GM21526 (cell line): Measurements from ENCODE around the gene CLCN3.
"Not testable (repeated sequence)": the region's sequence is repeated elsewhere in the genome, so short reads cannot be mapped to it uniquely, and the experiment has no call there.

Experiments
- ATAC-seq: cut with Tn5 transposase; IDR thresholded peaks from one replicate; pipeline ENCODE4 v1.9.1; 2021; ENCODE audit warnings: moderate library complexity; ENCODE audit not compliant: unreplicated experiment, low FRiP score

The CLCN3 gene

DNA sequence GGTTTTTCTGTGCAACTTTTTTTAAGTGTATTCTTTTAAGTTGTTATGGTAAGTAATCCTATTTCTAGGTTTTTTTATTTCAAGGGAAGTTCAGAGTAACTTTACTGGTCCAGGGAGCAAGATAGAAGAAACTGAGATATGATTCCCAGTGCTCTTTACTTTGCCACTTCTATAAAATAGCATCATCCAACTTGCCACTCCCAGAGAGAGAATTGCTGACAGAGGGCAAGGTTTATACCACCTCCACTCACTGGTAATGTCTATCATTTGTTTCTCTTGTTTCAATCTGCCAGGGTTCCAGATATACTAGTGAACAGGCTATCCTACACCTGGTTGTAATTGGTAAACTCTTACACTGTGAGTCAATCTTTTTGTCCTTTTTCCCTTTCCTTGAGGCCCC, 3.5 kb upstream of the CLCN3 start:
- ATAC-seq: no peak

DNA sequence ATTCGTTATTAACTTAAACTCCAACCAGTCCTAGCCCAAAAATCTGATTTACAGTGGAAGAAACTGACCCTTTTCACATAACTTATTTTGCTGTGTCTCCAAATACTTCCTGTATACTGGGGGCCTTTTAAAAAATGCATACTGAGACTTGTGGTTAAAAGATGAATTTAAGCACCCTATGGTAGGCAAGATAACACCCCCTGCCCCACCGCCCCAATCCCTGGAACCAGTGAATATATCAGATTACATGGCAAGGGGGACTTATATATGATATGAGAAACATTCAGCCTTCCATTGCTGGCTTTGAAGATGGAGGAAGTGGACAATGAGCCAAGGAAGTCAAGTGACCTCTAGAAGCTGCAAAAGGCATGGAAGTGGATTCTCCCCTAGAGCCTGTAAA, 3.1 kb upstream of the CLCN3 start:
- ATAC-seq: no peak

DNA sequence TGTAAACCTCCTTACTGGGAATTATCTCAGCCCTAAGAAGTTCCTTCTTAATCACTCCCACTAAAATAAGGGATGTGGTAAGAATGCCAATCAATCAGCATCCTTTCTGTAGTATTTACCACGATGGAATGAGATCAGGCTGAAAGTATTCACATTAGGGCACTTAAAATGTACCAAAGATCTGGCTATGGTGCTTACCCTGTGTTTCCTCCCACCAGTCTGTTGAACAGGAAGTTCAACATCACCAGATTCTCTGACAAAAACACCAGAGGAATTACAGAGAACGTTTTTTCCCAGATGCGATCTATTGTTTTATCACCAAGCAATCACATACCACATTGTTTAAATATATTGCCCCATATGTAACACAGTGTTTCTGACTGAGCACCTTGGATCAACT, 2.1 kb upstream of the CLCN3 start:
- no peak for ATAC-seq

DNA sequence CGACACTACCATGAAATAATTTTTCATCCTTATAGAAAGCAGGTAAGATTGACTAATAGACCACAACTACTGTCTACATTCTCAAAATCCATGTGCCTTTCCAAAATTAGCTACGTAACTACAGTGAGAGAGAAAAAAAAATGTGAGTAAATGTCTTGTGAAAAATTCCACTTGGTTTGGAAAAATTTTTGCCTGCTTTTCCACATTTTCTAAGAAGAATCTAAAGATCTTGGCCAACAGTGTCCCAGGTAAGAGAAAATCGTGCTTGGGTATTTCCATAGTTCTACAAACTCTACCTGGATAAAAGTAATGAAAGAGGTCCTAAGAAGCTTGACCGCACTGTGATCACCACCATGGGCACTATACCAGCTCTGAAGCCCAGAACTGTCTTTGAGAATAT, 1.4 kb upstream of the CLCN3 start:
- no peak for ATAC-seq

DNA sequence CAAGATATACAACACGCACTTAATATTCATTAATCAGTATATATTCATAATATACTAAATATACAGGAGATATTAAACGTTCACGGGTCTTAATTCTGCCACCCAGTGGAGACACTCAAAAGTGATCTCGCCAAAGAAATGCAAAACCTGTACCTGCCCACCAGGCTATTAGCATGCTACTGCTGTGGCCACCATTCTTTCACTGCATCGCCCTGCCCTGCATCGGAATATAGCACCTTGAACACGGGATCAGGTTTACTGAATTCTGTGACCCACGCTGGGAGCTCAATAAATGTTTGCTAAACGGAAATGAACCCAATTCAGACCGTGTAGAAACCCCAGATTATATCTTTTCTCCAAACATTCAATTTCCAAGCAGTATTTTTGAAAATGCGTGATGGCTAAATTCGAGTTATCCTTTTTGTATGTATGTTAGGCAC, 840 bp upstream of the CLCN3 start:
- ATAC-seq: peak; percentile 52

DNA sequence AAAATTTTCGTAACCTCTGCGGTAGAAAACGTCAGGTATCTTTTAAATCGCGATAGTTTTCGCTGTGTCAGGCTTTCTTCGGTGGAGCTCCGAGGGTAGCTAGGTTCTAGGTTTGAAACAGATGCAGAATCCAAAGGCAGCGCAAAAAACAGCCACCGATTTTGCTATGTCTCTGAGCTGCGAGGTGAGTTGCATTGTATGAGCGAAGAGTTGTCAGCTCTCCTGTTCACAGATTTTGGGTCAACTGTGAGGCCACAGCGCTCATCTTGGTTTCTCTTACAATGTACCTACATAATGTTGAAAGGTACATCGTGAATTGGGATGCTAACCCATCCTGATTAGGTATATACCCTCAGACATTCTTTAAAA, 486 bp downstream of the CLCN3 start:
- no peak for ATAC-seq

DNA sequence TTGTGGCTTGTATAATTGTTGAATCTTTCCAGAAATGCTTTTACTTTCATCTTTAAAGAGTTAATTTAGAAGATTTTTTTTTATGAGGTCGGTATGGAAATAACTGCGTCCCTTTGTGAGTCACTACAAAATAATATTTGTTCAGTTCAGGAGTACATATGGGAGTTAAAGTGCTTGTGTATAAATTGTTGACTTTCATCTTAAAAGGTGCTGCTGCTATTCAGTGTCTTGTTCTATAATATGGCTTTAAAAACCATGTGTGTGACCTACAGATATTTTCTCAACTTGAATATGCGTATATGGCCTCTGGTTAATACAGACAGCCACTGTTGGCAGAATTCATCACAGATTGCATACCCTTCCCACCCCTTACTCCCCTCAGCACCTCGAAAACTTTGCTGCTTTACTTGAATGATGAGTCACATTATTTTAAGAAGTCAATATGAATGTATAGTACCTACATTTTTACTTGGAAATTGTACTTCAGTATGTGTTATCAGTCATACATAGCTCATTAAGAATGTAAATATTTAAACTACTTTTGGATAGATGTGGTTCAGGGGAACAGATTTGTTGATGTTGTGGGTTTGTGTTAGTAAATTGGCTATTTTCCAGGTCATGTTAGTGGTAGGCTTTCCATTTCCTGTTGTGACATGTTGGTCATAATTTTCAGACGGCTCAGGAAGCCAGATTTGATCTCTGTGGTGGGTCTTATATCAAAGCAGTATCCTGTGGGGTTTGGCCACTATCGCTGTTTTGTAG, 1.5 kb downstream of the CLCN3 start:
- no peak for ATAC-seq

DNA sequence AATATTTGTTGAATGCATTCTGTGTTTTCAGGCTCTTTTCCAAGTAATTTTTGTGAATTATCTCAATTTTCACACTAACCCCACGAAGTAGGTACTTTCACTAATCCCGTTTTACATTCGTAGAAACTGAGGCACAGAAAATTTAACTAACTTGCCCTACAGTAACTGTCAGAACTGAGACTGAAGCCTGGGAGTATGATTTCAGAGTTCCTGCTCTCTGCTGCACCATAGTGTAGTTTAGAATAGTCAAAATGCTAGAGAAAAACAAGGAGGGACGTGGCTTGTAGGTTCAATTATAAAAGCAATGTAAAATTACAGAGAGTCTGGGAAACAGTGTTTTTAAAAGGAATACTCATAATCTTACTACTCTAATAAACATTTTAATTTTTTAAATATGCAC, 2.2 kb downstream of the CLCN3 start:
- ATAC-seq: no peak

DNA sequence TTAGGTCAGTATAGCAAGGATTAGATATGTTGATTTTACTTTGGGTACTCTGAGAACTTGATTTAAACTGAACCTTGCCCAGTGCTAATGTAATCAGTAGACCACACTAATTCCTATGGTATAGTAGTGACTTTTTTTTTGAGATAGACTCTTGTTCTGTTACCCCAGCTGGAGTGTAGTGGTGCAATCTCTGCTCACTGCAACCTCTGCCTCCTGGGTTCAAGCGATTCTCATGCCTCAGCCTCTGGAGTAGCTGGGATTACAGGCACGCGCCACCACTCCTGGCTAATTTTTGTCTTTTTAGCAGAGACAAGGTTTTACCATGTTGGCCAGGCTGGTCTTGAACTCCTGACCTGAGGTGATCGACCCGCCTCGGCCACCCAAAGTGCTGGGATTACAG, 3.6 kb downstream of the CLCN3 start:
- ATAC-seq: not testable (repeated sequence)

DNA sequence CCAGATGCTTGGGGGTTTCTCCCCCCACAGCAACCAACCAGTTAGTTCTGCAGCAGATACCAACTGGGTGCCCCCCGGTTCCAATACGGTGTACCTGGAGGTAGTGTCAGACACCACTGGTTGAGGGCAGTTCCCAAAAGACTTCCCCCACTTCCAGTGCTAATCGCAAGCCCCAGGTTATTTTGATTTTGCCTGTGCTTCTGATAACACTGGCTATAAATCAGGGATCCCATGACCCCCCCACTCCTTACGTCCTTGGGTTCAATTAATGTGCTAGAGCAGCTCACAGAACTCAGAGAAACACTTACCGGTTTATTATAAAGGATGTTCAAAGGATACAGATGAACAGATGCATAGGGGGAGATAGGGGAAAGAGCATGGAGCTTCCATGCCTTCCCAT, 5.5 kb downstream of the CLCN3 start:
- no peak for ATAC-seq

DNA sequence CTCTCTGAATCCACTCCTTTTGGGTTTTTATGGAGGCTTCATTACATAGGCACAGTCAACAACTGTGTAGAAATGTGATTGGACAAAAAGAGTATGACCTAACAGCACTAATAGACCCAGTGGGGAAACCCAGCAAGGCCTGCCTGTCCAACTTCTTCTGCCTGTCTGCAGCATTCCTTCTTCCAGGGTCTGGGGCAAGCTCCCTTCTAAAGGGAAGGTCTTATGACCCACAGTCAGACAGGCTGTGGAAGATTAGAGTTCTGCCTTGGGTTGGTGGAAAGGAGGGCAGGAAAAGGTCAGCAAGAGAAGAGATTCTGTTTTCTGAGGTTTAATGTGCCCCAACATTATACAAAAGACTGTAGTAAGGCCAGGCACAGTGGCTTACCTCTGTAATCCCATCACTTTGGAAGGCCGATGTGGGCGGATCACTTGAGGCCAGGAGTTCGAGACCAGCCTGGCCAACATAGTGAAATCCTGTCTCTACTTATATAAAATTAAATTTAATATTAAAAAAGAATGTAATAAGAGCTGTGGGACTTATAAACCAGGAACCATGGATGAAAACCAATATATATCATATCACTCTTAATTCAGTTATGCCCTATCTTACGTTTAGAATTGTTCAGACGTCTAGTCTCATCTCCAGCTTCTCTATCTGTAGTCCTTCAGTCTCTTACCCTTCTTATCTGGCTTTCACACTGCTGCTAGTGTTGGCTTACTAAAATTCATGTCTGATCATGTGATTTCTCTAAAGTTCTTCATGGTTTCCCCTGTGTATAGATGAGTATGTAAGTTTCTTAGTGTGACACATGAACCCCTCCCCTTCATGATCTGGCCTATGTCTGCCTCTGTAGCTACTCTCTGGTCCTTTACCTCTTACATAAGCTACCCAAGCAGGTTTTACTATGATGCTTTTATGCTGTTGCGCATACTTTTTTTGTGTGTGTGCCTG, 6.2 kb downstream of the CLCN3 start:
- no peak for ATAC-seq

DNA sequence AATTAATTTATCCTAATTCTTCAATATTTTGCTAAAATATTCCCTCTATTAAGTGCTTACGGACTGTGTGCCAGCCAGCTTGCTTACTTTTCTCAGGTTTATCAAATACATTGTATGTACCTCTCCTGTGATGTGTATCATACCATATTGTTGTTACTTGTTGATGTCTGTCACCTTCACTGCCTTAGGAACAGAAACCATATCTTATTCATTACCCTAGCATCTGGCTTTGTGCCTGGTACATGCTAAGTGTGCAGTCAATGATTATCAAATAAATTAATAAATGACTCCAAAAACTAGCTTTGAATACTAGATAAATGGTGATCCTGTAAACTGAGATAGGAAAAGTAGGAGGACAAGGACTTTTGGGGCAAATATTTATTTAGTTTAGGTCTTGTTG, 6.9 kb downstream of the CLCN3 start:
- no peak for ATAC-seq

DNA sequence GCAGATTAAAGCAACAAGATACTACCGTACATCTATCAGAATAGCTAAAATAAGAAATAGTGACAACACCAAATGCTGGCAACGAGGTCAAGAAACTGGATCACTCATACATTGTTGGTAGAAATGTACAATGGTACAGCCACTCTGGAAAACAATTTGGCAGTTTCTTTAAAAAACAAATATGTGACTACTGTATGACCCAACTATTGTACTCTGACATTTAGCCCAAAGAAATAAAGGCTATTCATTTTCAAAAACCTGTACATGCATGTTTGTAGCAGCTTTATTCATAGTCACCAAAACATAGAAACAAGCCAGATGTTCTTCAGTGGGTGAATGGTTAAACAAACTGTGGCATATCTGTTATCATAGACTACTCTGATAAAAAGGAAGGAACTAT, 8.2 kb downstream of the CLCN3 start:
- ATAC-seq: no peak

DNA sequence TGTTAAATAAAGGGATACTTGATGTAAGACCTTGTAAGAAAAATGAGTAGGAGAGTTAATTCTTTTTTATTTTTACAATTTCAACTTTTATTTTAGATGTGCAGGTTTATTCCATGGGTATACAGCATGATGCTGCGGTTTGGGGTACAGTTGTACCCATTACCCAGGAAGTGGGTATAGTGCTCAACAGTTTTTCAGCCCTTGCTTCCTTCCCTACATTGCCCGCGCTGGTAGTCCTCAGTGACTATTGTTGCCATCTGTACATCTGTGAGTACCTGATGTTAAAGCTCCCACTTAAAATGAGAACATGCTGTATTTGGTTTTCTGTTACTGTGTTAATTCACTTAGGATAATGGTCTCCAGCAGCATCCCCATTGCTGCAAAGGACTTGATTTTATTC, 9.7 kb downstream of the CLCN3 start:
- ATAC-seq: no peak

DNA sequence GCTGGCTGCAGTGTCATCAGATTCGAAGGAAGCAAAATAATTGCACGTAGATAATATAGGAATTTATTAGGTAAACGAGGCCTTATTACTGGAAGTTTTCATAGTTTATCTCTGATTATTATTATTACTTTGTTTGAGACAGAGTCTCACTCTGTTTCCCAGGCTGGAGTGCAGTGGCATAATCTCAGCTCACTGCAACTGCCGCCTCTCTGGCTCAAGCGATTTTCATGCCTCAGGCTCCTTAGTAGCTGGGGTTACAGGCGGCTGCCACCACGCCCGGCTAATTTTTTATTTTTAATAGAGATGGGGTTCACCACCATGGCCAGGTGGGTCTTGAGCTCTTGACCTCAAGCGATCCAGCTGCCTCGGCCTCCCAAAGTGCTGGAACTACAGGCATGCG, 12.5 kb downstream of the CLCN3 start:
- ATAC-seq: no peak

DNA sequence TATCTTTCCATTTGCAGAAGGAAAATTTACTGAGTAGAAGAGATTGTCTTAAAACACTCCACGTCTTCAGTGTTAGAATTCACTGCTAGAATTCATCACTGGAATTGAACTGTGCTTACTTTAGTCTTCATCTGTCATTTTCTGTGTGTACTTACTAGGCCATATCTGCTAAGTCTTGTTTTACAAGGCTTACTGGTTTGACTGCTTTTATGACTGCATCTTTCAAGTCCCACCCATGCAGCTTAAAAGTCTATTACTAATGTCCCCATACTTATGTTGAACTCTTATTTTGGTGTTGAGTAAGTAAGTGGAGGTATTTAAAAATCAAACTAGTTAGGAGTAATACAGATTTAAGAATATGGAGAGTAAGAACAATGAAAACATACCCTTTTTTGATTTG, 14.6 kb downstream of the CLCN3 start:
- ATAC-seq: no peak

DNA sequence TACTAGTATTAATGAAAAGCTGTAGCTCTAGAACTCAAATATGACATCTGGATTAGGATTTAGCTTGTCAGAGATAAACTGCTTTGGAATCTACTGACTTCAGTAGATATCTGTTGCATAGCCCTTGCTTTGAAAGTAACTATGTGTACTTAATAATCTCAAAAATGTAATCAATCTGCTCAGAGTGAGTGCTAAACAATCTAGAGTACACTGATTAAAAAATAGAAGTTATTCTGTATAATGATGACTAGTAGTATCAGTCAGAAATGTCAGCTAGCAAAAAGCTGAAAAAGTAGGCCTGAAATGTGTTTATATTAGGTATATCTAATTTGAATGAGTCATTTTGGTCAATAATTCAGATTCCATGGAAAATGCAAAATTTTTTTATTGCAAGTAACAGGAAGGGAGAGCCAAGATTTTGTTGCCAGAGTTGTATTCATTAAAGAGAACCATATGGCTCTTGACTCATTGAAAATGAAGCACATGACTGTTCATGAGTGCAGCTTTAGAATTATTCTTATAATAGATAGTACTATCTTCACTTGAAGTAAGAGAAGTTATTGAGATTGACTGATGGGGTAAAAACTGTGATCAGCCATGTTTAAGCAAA, 20.0 kb downstream of the CLCN3 start:
- ATAC-seq: no peak

DNA sequence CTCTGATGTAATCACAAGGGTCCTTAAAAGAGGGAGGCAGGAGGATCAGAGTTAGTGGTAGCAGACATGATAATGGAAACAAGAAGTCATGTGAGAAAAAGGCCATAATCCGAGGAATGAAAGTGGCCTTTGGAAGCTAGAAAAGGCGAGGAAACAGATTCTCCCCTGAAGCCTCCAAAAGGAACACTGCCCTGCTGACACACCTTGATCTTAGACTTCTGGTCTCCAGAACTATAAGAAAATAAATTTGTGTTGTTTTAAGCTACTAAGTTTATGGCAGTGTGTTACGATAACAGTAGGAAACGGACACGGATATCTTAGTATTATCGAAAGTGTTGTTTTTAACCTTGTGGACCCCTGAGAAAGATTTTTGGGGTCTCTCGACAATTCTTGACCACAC, 24.4 kb downstream of the CLCN3 start:
- no peak for ATAC-seq

DNA sequence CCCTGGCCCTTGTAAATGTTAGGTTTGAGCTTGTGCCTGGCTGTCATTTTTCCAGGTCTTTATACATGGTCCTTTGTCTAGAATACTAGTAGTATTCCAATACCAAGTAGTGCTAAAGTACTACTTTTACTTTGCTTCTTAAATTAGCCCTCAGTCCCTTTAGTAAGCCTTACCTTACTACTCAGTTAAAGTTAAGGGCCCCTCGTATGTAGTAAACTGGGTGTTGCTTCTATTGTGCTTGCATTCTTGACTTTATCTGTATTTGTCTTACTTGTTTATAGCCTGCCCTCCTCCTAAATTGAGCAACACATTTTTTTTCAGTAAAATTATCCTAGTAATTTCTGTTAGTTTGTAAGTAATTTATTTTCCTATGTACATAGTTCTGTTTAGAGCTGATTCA, 25.2 kb downstream of the CLCN3 start:
- ATAC-seq: no peak

DNA sequence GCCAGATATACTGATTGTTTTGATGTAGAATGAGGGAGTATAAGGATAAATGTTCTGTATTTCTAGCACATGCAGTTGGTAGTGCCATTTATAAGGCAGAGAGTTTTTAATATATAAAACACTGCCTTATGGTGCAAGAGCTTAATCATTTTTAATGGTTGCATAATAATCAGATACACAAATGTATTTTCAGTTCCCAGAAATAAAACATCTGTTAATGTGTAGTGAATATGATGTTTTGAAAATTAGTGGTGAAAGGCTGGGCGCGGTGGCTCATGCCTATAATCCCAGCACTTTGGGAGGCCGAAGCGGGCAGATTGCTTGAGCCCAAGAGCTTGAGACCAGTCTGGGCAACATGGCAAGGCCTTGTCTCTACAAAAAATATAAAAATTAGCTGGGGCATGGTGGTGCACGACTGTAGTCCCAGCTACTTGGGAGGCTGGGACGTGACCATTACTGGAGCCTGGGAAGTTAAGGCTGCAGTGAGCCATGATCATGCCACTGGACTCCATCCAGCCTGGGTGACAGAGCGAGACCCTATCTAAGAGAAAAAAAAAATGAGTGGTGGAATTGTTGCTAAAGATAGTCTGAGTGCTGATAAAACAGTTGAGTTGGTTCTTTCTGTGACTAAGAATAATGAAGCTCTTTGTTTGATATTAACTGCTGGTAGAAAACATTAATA, 29.3 kb downstream of the CLCN3 start:
- no peak for ATAC-seq
